ENCODE measurements around the gene ACOXL.

The ACOXL gene

GRCh38 chr2:111022633-111023032, 290.3 kb downstream of the ACOXL start:
- H3K9me3 ChIP-seq (ENCODE audit: control insufficient read depth, low read length) = no peaks in the 10 kb centered on the region
- H2AFZ ChIP-seq = no peak overlapping the region
- TF ChIP-seq CTCF (IDR thresholded peaks at IDR 0.05) = no peak
- no peaks in the 10 kb centered on the region for H3K27me3 ChIP-seq (ENCODE audit: control insufficient read depth, insufficient read depth, low read length)
- no peak overlapping the region for H3K4me2 ChIP-seq (ENCODE audit: low read length)
- no peaks in the 10 kb centered on the region for H3K79me2 ChIP-seq
- H3K9ac ChIP-seq = no peak overlapping the region
- no peaks in the 10 kb centered on the region for H3K36me3 ChIP-seq (ENCODE audit: control insufficient read depth, insufficient read depth, low read length)
- H3K4me3 ChIP-seq (ENCODE audit: low read depth, low read length) = no peak overlapping the region
- no peaks in the 10 kb centered on the region for H3K4me1 ChIP-seq
- no peak overlapping the region for H3K27ac ChIP-seq

GRCh38 chr2:111024496-111024895, 292.1 kb downstream of the ACOXL start:
- no peaks in the 10 kb centered on the region for H3K27me3 ChIP-seq (ENCODE audit: control insufficient read depth, insufficient read depth, low read length)
- H3K4me3 ChIP-seq (ENCODE audit: low read depth, low read length) = no peak overlapping the region
- TF ChIP-seq CTCF (IDR thresholded peaks at IDR 0.05) = no peak
- no peak overlapping the region for H2AFZ ChIP-seq
- H3K36me3 ChIP-seq (ENCODE audit: control insufficient read depth, insufficient read depth, low read length) = no peaks in the 10 kb centered on the region
- no peak overlapping the region for H3K27ac ChIP-seq
- H3K9ac ChIP-seq = no peak overlapping the region
- no peaks in the 10 kb centered on the region for H3K4me1 ChIP-seq
- H3K4me2 ChIP-seq (ENCODE audit: low read length) = no peak overlapping the region
- H3K79me2 ChIP-seq = no peaks in the 10 kb centered on the region
- no peaks in the 10 kb centered on the region for H3K9me3 ChIP-seq (ENCODE audit: control insufficient read depth, low read length)

GRCh38 chr2:111025288-111025687, 292.9 kb downstream of the ACOXL start:
- H3K27me3 ChIP-seq (ENCODE audit: control insufficient read depth, insufficient read depth, low read length) = no peaks in the 10 kb centered on the region
- H2AFZ ChIP-seq = no peak overlapping the region
- no peaks in the 10 kb centered on the region for H3K36me3 ChIP-seq (ENCODE audit: control insufficient read depth, insufficient read depth, low read length)
- no peaks in the 10 kb centered on the region for H3K4me1 ChIP-seq
- no peaks in the 10 kb centered on the region for H3K79me2 ChIP-seq
- H3K9ac ChIP-seq = no peak overlapping the region
- no peak overlapping the region for H3K27ac ChIP-seq
- H3K4me3 ChIP-seq (ENCODE audit: low read depth, low read length) = no peak overlapping the region
- TF ChIP-seq CTCF (IDR thresholded peaks at IDR 0.05) = no peak
- H3K9me3 ChIP-seq (ENCODE audit: control insufficient read depth, low read length) = no peaks in the 10 kb centered on the region
- no peak overlapping the region for H3K4me2 ChIP-seq (ENCODE audit: low read length)

- TF ChIP-seq CTCF (IDR thresholded peaks at IDR 0.05) = no peak
- H3K9me3 ChIP-seq (ENCODE audit: control insufficient read depth, low read length) = no peaks in the 10 kb centered on the region
- H3K36me3 ChIP-seq (ENCODE audit: control insufficient read depth, insufficient read depth, low read length) = no peaks in the 10 kb centered on the region
- no peak overlapping the region for H2AFZ ChIP-seq
- H3K4me1 ChIP-seq = no peaks in the 10 kb centered on the region
- no peak overlapping the region for H3K27ac ChIP-seq
- no peak overlapping the region for H3K9ac ChIP-seq
- H3K4me2 ChIP-seq (ENCODE audit: low read length) = no peak overlapping the region
- no peaks in the 10 kb centered on the region for H3K79me2 ChIP-seq
- H3K4me3 ChIP-seq (ENCODE audit: low read depth, low read length) = no peak overlapping the region
- no peaks in the 10 kb centered on the region for H3K27me3 ChIP-seq (ENCODE audit: control insufficient read depth, insufficient read depth, low read length)
Measured at GRCh38 chr2:111028720-111029119, 296.3 kb downstream of the ACOXL start.

- no peaks in the 10 kb centered on the region for H3K4me1 ChIP-seq
- no peak overlapping the region for H2AFZ ChIP-seq
- H3K4me3 ChIP-seq (ENCODE audit: low read depth, low read length) = no peak overlapping the region
- H3K27ac ChIP-seq = no peak overlapping the region
- no peak overlapping the region for H3K4me2 ChIP-seq (ENCODE audit: low read length)
- H3K79me2 ChIP-seq = no peaks in the 10 kb centered on the region
- no peaks in the 10 kb centered on the region for H3K9me3 ChIP-seq (ENCODE audit: control insufficient read depth, low read length)
- H3K27me3 ChIP-seq (ENCODE audit: control insufficient read depth, insufficient read depth, low read length) = no peaks in the 10 kb centered on the region
- TF ChIP-seq CTCF (IDR thresholded peaks at IDR 0.05) = no peak
- no peak overlapping the region for H3K9ac ChIP-seq
- H3K36me3 ChIP-seq (ENCODE audit: control insufficient read depth, insufficient read depth, low read length) = no peaks in the 10 kb centered on the region
Measured at GRCh38 chr2:111029181-111029927, 297.0 kb downstream of the ACOXL start.
